Fibroblast of peridontal ligament (primary cell): Measurements from ENCODE around the gene TFAP2B.

Experiments
- DNase-seq: peaks from one replicate; pipeline ENCODE4 v3.0.0-alpha.2; 2010; ENCODE audit errors: extremely low read depth

Gene TFAP2B

GRCh38 chr6:50818673-50819072, at the start of gene TFAP2B:
Gene TFAP2B (plus strand): TSS chr6:50818871. CDS start chr6:50818892, 21 bp downstream.
- DNase-seq: no peak

GRCh38 chr6:50778696-50779095, 40.0 kb upstream of the TFAP2B start:
- DNase-seq: no peak

GRCh38 chr6:50780382-50780781, 38.3 kb upstream of the TFAP2B start:
- no peak for DNase-seq

- no peak for DNase-seq
Measured at GRCh38 chr6:50785921-50786320, 32.8 kb upstream of the TFAP2B start.

GRCh38 chr6:50791900-50792508, 26.7 kb upstream of the TFAP2B start:
- DNase-seq: peak; percentile 37

- DNase-seq: no peak
Measured at GRCh38 chr6:50792771-50793170, 25.9 kb upstream of the TFAP2B start.

- no peak for DNase-seq
Measured at GRCh38 chr6:50795574-50795973, 23.1 kb upstream of the TFAP2B start.

- no peak for DNase-seq
Measured at GRCh38 chr6:50804283-50804682, 14.4 kb upstream of the TFAP2B start.

GRCh38 chr6:50807035-50807434, 11.6 kb upstream of the TFAP2B start:
- no peak for DNase-seq

- peak; percentile 44 for DNase-seq
Measured at GRCh38 chr6:50815436-50816114, 3.1 kb upstream of the TFAP2B start.

- DNase-seq: peak; percentile 77
Measured at GRCh38 chr6:50816115-50816675, 2.5 kb upstream of the TFAP2B start.

GRCh38 chr6:50816947-50817645, 1.6 kb upstream of the TFAP2B start:
- DNase-seq: no peak

- no peak for DNase-seq
Measured at GRCh38 chr6:50817646-50817950, 1.1 kb upstream of the TFAP2B start.

GRCh38 chr6:50818020-50818419, 651 bp upstream of the TFAP2B start:
- no peak for DNase-seq

GRCh38 chr6:50819466-50819903, 814 bp downstream of the TFAP2B start:
- DNase-seq: no peak

- DNase-seq: no peak
Measured at GRCh38 chr6:50819904-50820868, 1.5 kb downstream of the TFAP2B start.

- no peak for DNase-seq
Measured at GRCh38 chr6:50820869-50821264, 2.2 kb downstream of the TFAP2B start.

- no peak for DNase-seq
Measured at GRCh38 chr6:50821441-50822077, 2.9 kb downstream of the TFAP2B start.

GRCh38 chr6:50822078-50822476, 3.4 kb downstream of the TFAP2B start:
- no peak for DNase-seq

- DNase-seq: no peak
Measured at GRCh38 chr6:50823094-50823920, 4.6 kb downstream of the TFAP2B start.
